Kidney capillary endothelial cell (primary cell): Measurements from ENCODE around the gene TMEM9.

Source experiments
- DNase-seq: peaks from one replicate; pipeline ENCODE4 v3.0.0-alpha.2; 2018; ENCODE audit warnings: low spot score

TMEM9 gene

GRCh38 chr1:201104141-201104540 lies 50.1 kb downstream of the TMEM9 start:
- DNase-seq: no peak

GRCh38 chr1:201103666-201104065 lies 50.6 kb downstream of the TMEM9 start:
- DNase-seq: no peak

GRCh38 chr1:201100169-201100930 lies 53.9 kb downstream of the TMEM9 start:
- no peak for DNase-seq

- DNase-seq: no peak
Observed at GRCh38 chr1:201098992-201099677, 55.1 kb downstream of the TMEM9 start.

DNA sequence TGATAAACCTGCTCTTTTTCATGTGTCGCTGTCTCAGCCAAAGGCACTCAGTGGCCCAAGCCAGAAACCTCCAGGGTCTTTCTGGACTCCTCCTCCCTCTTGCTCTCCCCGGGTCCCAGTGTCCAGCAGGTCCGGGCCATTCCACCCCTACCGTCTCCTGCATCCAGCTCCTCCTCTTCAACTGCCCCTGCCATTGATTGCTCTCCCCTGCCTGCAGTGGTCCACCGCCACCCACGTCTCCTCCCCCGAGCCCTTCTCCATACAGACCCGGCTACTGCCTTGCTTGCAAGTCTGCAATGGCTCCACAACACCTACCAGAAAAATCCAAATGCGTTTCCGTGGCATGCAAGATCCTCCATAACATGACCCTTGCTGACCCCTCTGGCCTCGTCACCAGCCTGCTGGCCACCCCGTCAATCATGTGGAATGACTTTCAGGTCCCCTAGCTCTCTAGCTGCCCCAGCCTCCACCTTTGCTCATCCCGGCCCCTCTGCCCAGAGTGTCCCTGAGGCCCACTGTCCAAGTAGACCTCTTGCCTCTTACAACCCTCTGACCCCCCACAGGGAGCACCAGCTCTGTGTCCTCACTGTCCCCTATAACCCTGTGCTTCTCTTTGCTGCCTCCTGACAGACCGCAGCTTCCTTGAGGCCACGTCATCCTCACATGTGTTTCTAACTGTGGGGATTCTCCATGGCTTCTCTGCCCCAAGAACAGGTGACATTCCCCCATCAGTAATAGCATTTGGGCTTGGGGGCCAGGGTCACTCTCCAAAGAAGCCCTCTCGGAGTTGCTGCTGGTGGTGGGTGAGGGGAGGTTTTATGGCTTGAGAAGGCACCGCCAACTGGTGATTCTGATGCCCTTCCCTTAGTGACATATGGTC lies 57.1 kb downstream of the TMEM9 start:
- no peak for DNase-seq

DNA sequence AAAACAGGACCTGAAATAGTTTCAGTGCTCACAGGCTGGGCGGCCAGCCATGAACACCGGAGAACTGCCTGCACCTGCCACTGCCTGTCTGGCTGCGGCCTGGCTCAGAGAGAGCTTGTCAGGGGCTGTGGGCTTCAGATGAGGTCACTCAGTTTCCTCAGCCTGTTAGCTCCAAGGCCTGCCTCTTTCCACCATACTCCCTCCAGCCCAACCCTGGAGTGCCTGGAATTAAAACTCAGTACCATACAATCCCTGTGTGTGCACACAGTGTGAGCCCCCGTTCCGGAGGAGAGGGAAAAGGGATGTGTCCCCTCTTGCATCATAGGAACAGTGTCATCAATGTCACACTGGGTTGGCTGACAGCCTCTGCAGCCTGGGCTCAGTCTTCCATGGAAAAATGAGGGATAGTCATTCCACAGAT lies 58.2 kb downstream of the TMEM9 start:
- DNase-seq: no peak

DNA sequence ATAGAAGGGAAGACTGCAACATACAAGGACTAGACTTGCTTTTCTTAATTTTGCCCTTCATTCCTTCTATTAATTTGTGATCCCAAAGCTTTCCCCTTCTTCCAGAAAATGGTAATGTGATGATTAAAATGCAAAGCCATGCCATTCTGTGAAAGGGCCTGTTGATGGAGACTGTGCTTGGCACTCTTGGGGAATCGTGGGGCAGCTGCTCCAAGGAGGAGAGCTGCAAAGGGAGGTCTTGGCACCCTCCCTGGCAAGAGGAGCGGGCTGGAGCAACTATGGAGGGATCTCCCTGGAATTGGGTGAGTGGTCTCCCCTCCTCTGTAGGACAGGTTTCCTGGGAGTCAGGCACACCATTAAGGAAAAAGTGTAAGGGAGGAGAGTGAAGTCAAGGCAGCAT lies 58.7 kb downstream of the TMEM9 start:
- no peak for DNase-seq

DNA sequence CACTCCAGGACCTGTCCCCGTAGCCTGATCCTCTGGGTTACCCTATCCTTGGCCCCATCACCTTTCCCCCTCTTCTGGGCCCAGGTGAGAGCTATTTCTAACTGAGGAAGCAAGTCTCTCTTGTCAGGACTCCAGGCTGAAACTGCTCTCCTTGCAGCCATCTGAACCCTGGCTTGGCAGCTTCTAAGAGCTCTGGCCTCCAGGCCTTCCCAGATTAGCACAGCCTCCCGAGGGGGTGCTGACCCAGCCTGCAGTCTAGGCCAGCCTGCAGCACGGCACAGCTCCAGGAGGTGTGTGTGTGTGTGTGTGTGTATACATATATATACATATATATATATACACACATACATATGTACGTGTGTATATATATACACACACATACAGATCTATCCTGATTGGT lies 59.4 kb downstream of the TMEM9 start:
- no peak for DNase-seq

GRCh38 chr1:201093962-201094361 lies 60.3 kb downstream of the TMEM9 start:
- DNase-seq: no peak

- DNase-seq: no peak
Observed at GRCh38 chr1:201093561-201093960, 60.7 kb downstream of the TMEM9 start.

DNA sequence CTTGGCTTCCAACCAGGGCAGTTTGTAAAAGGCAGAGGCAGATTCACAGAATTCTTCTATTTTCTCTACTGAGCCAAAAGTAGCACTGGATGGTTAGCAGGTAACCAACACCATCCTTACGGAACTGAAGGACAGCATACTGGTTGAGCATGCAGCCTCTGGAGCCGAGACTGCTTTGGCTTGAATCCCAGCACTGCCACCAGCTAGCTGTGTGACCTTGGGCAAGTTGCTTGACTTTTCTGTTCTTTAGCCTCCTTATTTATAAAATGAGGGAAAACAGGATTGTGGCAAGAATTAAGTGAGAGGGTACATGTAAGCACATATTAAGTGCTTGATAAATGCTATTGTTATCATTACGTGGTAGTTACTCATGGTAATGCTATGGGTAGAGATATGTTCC lies 61.5 kb downstream of the TMEM9 start:
- DNase-seq: no peak

- DNase-seq: no peak
Observed at GRCh38 chr1:201091256-201091655, 63.0 kb downstream of the TMEM9 start.

DNA sequence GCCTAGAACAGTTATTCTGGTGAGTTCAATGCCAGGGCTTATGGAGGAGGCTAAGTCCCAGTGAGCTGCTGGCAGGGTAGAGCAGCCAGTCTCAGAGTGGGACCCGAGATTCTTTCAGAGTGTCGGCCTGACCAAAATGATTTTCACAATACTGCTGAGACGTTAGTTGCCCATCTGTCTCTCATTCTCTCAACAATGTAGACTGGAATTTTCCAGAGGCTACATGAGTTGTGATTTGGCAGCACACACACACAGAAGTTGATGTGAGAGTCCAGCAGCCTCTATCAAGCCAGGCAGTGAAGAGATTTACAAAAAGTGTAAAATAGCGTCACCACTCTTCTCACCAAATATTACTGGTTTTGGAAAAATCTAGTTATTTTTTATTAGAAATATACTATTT lies 63.7 kb downstream of the TMEM9 start:
- no peak for DNase-seq

- no peak for DNase-seq
Observed at GRCh38 chr1:201089596-201089995, 64.7 kb downstream of the TMEM9 start.

GRCh38 chr1:201088901-201089525 lies 65.3 kb downstream of the TMEM9 start:
- no peak for DNase-seq

DNA sequence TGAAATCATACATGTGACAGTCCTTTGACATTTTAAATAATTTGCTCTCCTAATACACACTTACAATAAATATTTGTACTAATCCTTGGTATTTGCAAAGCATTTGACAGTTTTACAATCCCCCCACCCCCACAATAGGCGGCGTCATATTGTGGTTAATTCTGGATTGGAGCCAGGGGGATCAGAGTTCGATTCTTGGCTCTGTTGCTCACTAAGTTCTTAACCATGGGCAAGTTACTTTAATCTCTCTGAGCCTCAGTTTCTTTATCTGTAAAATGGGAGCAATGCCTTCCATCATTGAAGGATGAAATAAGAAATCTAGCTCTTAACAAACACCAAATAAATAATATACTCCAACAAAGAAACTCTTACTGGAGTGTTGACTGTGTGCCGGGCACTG lies 65.9 kb downstream of the TMEM9 start:
- no peak for DNase-seq

DNA sequence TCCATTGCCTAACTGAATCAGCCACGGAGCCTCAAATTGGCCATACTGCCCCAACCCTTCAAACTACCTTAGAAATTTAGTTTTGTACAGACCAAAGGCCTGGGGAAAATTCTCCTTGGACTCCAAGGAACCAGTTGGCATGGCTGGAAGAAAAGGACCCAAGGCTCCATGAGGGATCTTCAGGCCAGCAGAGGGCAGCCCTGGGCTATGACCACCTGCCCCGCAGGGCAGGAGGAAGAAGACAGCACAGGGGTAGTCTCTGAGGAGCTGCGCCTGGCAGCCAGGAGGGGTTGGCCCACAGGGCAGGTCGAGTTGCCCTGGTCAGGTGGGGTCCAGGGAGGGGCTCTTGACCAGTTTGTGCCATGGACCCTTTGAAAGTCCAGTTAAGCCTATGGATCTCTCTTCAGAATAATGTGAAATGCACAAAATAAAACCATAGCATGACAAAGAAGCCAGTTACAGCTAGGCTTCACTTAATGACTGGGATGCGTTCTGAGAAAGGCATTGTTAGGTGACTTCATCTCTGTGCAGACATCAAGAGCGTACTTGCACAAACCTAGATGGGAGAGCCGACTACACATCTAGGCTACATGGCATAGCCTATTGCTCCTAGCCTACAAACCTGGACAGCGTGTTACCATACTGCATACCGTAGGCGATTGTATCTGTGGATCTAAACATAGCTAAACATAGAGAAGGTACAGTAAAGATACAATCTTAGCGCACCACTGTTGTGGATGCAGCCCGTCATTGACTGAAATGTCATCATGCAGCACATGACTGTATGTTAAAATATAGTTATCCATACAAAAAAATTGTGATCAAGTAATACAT lies 68.2 kb downstream of the TMEM9 start:
- peak; percentile 20 for DNase-seq
